CD4-positive, alpha-beta memory T cell (primary cell): Measurements from ENCODE around the gene IQCM. TPM values are rescaled to one million over a fixed set of nuclear protein-coding genes. Genes with fewer than 3 reads are reported as not detected.

ENCODE experiments used
- CTCF ChIA-PET: fragments of 350-600 bp; sonication (Branson Sonifier 250); formaldehyde crosslinking; loops from one replicate; lab custom pipeline; 2021; ENCODE audit warnings: inconsistent platforms; ENCODE audit not compliant: partially characterized antibody; lab: Charles Lee
- POLR2A ChIA-PET: fragments of 350-600 bp; sonication (Branson Sonifier 250); formaldehyde crosslinking; loops from one replicate; lab custom pipeline; 2021; ENCODE audit not compliant: partially characterized antibody; lab: Charles Lee
- DNase-seq, 5 donors: peaks; one replicate each; pipeline versions ENCODE4 v3.0.0 to v3.0.0-alpha.2; 2020 to 2022; ENCODE audit warnings: mixed read lengths in 1 of 5
- H3K27ac ChIP-seq: one replicate; pipeline ENCODE4 v1.7.0; 2013; ENCODE audit warnings: low read depth, low read length
- H3K27me3 ChIP-seq: 2 replicates; pipeline ENCODE4 v1.7.0; 2013; ENCODE audit warnings: mild to moderate bottlenecking, low read length, moderate library complexity; ENCODE audit not compliant: insufficient read depth
- H3K36me3 ChIP-seq: 2 replicates; pipeline ENCODE4 v1.7.0; 2013; ENCODE audit warnings: mild to moderate bottlenecking, low read length, moderate library complexity; ENCODE audit not compliant: insufficient read depth
- H3K4me1 ChIP-seq: 2 replicates; pipeline ENCODE4 v1.7.0; 2013; ENCODE audit warnings: mild to moderate bottlenecking, low read length, moderate library complexity; ENCODE audit not compliant: insufficient read depth
- H3K4me3 ChIP-seq, 2 donors: one replicate each; pipeline ENCODE4 v1.7.0; 2013; ENCODE audit warnings: low read length in 2 of 2, mild to moderate bottlenecking in 1 of 2
- H3K9me3 ChIP-seq, 2 donors: one replicate each; pipeline ENCODE4 v1.7.0; 2013; ENCODE audit warnings: low read length in 2 of 2, control low read depth in 1 of 2; ENCODE audit not compliant: control insufficient read depth in 1 of 2
- H3K27ac Mint-ChIP-seq, 7 donors: one replicate each; pipeline ENCODE4 v1.8.0; 2020 to 2021; ENCODE audit warnings: mixed read lengths in 7 of 7, mild to moderate bottlenecking in 6 of 7, inconsistent platforms in 3 of 7, moderate library complexity in 3 of 7
- H3K27me3 Mint-ChIP-seq, 2 donors: one replicate each; pipeline ENCODE4 v1.8.0; 2020 to 2021; ENCODE audit warnings: mixed read lengths in 2 of 2
- H3K36me3 Mint-ChIP-seq, 2 donors: one replicate each; pipeline ENCODE4 v1.8.0; 2020 to 2021; ENCODE audit warnings: mixed read lengths in 2 of 2, inconsistent platforms in 1 of 2, mild to moderate bottlenecking in 1 of 2
- H3K4me1 Mint-ChIP-seq, 4 donors: one replicate each; pipeline ENCODE4 v1.8.0; 2020 to 2021; ENCODE audit warnings: mixed read lengths in 4 of 4, mild to moderate bottlenecking in 1 of 4
- H3K4me3 Mint-ChIP-seq, 8 donors: one replicate each; pipeline ENCODE4 v1.8.0; 2020 to 2021; ENCODE audit warnings: mixed read lengths in 8 of 8, mild to moderate bottlenecking in 7 of 8, moderate library complexity in 6 of 8, inconsistent platforms in 3 of 8
- H3K9me3 Mint-ChIP-seq, 8 donors: one replicate each; pipeline ENCODE4 v1.8.0; 2020 to 2021; ENCODE audit warnings: mixed read lengths in 8 of 8, mild to moderate bottlenecking in 5 of 8, inconsistent platforms in 3 of 8, moderate library complexity in 1 of 8
- intact Hi-C: fragments of 100-400 bp; cut with micrococcal nuclease; formaldehyde crosslinking; loops from one replicate; pipeline ENCODE4 v1.15.1; 2023
- polyA plus RNA-seq, 2 donors: library from polyadenylated mRNA; unstranded; fragments of 300-500 nt; fragmentation: Illumina TruSeq; gene quantifications; one replicate each; pipeline ENCODE4 v1.2.3, GENCODE V29; 2021
- total RNA-seq, 2 experiments: library from RNA; stranded (reverse); gene quantifications; one replicate each; pipeline ENCODE4 v1.2.3, GENCODE V29; 2021

The IQCM gene
- total and polyA plus RNA-seq, 4 experiments from 2014 or later, result not detected

DNA sequence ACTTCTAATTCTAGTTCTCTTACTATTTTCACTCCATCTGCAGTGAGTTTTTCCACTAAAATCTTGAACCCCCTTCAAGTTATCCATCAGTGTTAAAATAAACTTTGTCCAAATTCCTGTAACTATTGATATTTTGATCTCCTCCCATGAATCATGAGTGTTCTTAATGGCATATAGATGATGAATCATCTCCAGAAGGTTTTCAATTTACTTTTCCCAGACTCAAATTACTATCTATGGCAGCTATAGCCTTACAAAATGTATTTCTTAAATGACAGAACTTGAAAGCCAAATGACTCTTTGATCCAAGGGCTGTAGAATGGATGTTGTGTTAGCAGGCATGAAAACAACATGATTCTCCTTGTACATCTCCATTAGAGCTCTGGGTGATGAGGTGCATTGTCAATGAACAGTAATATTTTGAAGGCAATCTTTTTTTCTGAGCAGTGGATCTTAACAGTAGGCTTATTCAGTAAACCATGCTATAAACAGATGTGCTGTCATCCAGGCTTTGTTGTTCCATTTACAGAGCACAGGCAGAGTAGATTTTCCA is 16.1 kb upstream of the IQCM start:
- Histone ChIP-seq H3K27me3 (no peaks in the 10 kb centered on the region), H3K9me3 (no peaks in the 10 kb centered on the region), H3K4me1 (no peaks in the 10 kb centered on the region), H3K36me3 (no peaks in the 10 kb centered on the region), H3K4me3 (no peak overlapping the region), H3K27ac (no peak overlapping the region)
- Mint-ChIP-seq H3K4me1 (no peaks in the 10 kb centered on the region), H3K4me3 (no peak overlapping the region), H3K27ac (no peak overlapping the region), H3K27me3 (peaks cover 0 to 1% of the 10 kb centered on the region in 2 donors), H3K36me3 (no peaks in the 10 kb centered on the region), H3K9me3 (peaks cover 0 to 4% (median 0%) of the 10 kb centered on the region in 8 donors)
- POLR2A ChIA-PET, result no interaction called here
- intact Hi-C loops, result no loop called here
- CTCF ChIA-PET, result no interaction called here
- DNase-seq, result no peak

DNA sequence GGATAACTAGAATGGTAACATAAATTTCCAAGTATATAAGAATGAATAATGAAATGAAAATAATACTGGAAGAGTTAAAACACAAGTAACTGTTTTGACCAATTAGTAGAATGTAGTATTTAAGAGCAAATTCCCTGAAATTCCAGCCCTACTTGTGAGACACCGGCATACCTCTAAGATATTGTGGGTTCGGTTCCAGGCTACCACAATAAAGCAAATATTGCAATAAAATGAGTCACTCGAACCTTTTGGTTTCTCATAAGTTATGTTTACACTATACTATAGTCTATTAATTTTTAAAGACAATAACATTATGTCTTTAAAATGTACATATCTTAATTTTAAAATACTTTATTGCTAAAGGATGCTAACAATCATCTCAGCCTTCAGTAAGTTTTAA is 15.2 kb upstream of the IQCM start:
- no peak overlapping the region for H3K27ac Mint-ChIP-seq
- no peak for DNase-seq
- Histone ChIP-seq H3K36me3 (no peaks in the 10 kb centered on the region), H3K4me1 (no peaks in the 10 kb centered on the region), H3K4me3 (no peak overlapping the region), H3K27ac (no peak overlapping the region), H3K27me3 (no peaks in the 10 kb centered on the region), H3K9me3 (no peaks in the 10 kb centered on the region)
- peaks cover 0 to 4% (median 0%) of the 10 kb centered on the region in 8 donors for H3K9me3 Mint-ChIP-seq
- POLR2A ChIA-PET, result no interaction called here
- H3K36me3 Mint-ChIP-seq, result no peaks in the 10 kb centered on the region
- H3K4me3 Mint-ChIP-seq, result no peak overlapping the region
- H3K4me1 Mint-ChIP-seq, result no peaks in the 10 kb centered on the region
- intact Hi-C loops, result no loop called here
- CTCF ChIA-PET, result no interaction called here
- H3K27me3 Mint-ChIP-seq, result no peaks in the 10 kb centered on the region

DNA sequence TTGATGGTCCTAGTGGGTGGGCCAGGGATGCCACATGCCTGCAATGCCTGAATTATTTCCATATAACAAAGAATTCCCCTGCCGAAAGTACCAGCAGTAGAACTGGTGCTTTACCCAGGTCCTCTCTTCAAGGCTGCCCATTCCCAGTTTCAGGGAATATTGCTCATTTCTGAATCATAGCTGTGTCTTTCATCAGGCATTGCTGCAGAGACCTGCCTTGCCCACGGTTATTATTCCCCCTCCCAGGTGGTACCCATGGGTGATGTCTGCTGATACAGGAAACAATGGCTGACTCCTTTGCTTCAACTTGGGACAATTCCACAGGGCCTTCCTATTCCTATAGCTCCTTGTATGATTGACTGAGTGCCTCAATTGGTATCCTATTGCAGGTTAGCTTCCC is 9.7 kb upstream of the IQCM start:
- no peak overlapping the region for H3K27ac Mint-ChIP-seq
- H3K4me1 ChIP-seq, result no peaks in the 10 kb centered on the region
- no peak for DNase-seq
- no peaks in the 10 kb centered on the region for H3K36me3 Mint-ChIP-seq
- ChIA-PET CTCF (no interaction called here), POLR2A (no interaction called here)
- no peak overlapping the region for H3K4me3 Mint-ChIP-seq
- H3K4me1 Mint-ChIP-seq, result no peaks in the 10 kb centered on the region
- no peak overlapping the region for H3K4me3 ChIP-seq
- no peaks in the 10 kb centered on the region for H3K27me3 ChIP-seq
- H3K27me3 Mint-ChIP-seq, result no peaks in the 10 kb centered on the region
- H3K9me3 Mint-ChIP-seq, result peaks cover 0 to 3% (median 0%) of the 10 kb centered on the region in 8 donors
- H3K9me3 ChIP-seq, result no peaks in the 10 kb centered on the region
- H3K36me3 ChIP-seq, result no peaks in the 10 kb centered on the region
- no peak overlapping the region for H3K27ac ChIP-seq
- intact Hi-C loops, result no loop called here

DNA sequence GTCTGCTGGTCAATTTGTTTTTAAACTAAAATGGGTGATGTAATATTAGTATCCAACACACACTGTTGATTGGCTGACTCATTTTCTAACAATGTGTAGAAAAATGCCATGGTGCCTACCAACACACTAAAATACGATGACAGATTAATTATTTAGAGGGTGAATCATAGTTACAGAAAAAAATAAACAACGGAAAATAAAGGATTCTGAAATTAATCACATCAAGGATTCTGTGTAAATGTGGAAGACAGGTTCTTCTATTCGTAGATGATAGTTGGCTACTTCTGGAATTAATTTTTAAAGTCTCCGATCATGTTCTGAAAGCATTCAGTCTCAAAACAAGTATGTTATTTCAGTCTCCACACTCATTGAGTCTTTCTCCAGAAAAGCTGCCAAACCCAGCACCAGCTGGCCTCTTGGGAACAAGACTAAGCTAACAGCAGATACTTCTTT is 8.2 kb upstream of the IQCM start:
- H3K9me3 ChIP-seq, result no peaks in the 10 kb centered on the region
- Mint-ChIP-seq H3K36me3 (no peaks in the 10 kb centered on the region), H3K9me3 (peaks cover 0 to 3% (median 0%) of the 10 kb centered on the region in 8 donors), H3K27me3 (no peaks in the 10 kb centered on the region), H3K4me3 (no peak overlapping the region), H3K27ac (no peak overlapping the region), H3K4me1 (no peaks in the 10 kb centered on the region)
- no peak overlapping the region for H3K4me3 ChIP-seq
- no peaks in the 10 kb centered on the region for H3K27me3 ChIP-seq
- no peak overlapping the region for H3K27ac ChIP-seq
- intact Hi-C loops, result no loop called here
- no peak for DNase-seq
- no peaks in the 10 kb centered on the region for H3K4me1 ChIP-seq
- no peaks in the 10 kb centered on the region for H3K36me3 ChIP-seq
- ChIA-PET POLR2A (no interaction called here), CTCF (no interaction called here)

DNA sequence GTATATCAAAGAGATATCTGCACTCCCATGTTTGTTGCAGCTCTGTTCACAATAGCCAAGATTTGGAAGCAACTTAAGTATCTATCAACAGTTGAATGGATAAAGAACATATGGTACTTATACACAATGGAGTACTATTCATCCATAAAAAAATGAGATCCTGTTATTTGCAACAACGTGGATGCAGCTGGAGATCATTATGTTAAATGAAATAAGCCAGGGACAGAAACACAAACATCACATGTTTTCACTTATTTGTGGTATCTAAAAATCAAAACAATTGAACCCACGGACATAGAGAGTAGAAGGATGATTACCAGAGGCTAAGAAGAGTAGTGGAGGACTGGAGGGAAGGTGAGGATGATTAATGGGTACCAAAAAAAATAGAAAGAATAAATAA is 14.2 kb downstream of the IQCM start:
- no peak for DNase-seq
- no peaks in the 10 kb centered on the region for H3K4me1 Mint-ChIP-seq
- H3K27ac ChIP-seq, result no peak overlapping the region
- no peaks in the 10 kb centered on the region for H3K27me3 Mint-ChIP-seq
- CTCF ChIA-PET, result no interaction called here
- H3K9me3 Mint-ChIP-seq, result peaks cover 0 to 8% (median 4%) of the 10 kb centered on the region in 8 donors
- H3K4me3 Mint-ChIP-seq, result no peak overlapping the region
- H3K27me3 ChIP-seq, result no peaks in the 10 kb centered on the region
- no peaks in the 10 kb centered on the region for H3K36me3 Mint-ChIP-seq
- POLR2A ChIA-PET, result no interaction called here
- intact Hi-C loops, result no loop called here
- H3K36me3 ChIP-seq, result no peaks in the 10 kb centered on the region
- H3K27ac Mint-ChIP-seq, result no peak overlapping the region
- no peaks in the 10 kb centered on the region for H3K9me3 ChIP-seq
- no peaks in the 10 kb centered on the region for H3K4me1 ChIP-seq
- H3K4me3 ChIP-seq, result no peak overlapping the region

DNA sequence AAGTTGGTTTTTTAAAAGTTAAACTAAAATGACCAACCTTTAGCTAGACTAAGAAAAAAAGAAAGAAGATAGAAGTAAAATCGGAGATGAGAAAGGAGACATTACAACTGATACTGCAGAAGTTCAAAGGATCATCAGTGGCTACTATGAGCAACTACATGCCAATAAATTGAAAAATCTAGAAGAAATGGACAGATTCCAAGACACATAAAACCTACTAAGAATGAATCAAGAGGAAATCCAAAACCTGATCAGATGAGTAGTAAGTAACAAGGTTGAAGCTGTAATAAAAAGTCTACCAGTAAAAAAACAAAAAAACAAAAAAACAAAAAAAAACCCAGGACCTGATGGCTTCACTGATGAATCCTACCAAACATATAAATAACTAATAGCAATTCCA is 16.1 kb downstream of the IQCM start:
- H3K9me3 Mint-ChIP-seq, result peaks cover 0 to 9% (median 4%) of the 10 kb centered on the region in 8 donors
- H3K27me3 ChIP-seq, result no peaks in the 10 kb centered on the region
- no peak overlapping the region for H3K27ac Mint-ChIP-seq
- CTCF ChIA-PET, result no interaction called here
- H3K4me3 ChIP-seq, result no peak overlapping the region
- no peak for DNase-seq
- POLR2A ChIA-PET, result no interaction called here
- no peaks in the 10 kb centered on the region for H3K36me3 Mint-ChIP-seq
- H3K4me3 Mint-ChIP-seq, result no peak overlapping the region
- no peaks in the 10 kb centered on the region for H3K4me1 Mint-ChIP-seq
- no peaks in the 10 kb centered on the region for H3K9me3 ChIP-seq
- H3K4me1 ChIP-seq, result no peaks in the 10 kb centered on the region
- H3K27me3 Mint-ChIP-seq, result no peaks in the 10 kb centered on the region
- H3K27ac ChIP-seq, result no peak overlapping the region
- no peaks in the 10 kb centered on the region for H3K36me3 ChIP-seq
- intact Hi-C loops, result no loop called here

DNA sequence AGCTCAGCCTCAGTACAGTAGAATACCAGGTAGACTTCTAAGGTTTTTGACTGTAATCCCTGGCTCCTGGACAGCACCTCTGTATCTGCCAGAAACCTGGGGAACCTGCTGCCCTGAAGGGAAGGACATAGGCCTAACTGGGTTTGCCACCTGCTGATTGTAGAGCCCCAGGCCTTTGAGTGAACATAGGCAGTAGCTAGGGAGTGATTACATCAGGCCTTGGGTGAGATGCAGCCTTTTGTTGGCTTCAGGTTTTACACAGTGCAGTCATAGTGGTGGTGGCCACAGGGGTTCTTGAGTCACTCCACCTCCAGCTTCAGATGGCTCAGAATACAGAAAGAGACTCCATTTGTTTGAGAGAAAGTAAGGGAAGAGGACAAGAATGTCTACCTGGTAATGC is 19.3 kb downstream of the IQCM start:
- Histone ChIP-seq H3K4me1 (no peaks in the 10 kb centered on the region), H3K36me3 (no peaks in the 10 kb centered on the region), H3K4me3 (no peak overlapping the region), H3K27ac (no peak overlapping the region), H3K9me3 (no peaks in the 10 kb centered on the region), H3K27me3 (no peaks in the 10 kb centered on the region)
- Mint-ChIP-seq H3K36me3 (no peaks in the 10 kb centered on the region), H3K27ac (no peak overlapping the region), H3K4me1 (no peaks in the 10 kb centered on the region), H3K9me3 (peaks cover 0 to 12% (median 2%) of the 10 kb centered on the region in 8 donors), H3K27me3 (no peaks in the 10 kb centered on the region), H3K4me3 (no peak overlapping the region)
- CTCF ChIA-PET, result no interaction called here
- intact Hi-C loops, result no loop called here
- no peak for DNase-seq
- POLR2A ChIA-PET, result no interaction called here

DNA sequence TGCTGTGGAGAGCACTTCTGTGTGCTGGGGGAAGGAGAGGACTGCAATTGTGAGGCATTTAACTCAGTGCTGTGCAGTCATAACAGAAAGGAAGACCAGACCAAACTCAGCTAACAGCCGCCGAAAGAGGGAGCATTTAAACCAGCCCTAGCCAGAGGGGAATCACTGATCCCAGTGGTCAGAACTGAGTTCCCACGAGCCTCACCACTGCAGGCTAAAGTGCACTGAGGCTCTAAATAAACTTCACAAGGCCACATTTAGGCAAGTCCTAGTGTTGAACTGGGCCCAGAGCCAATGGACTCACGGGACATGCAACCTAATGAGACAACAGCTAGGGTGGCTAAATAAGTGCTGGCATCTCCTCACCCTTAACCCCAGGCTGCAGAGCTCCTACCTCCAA is 20.4 kb downstream of the IQCM start:
- intact Hi-C loops, result no loop called here
- no peaks in the 10 kb centered on the region for H3K9me3 ChIP-seq
- Mint-ChIP-seq H3K27me3 (no peaks in the 10 kb centered on the region), H3K9me3 (peaks cover 0 to 12% (median 0%) of the 10 kb centered on the region in 8 donors), H3K4me3 (no peak overlapping the region), H3K4me1 (no peaks in the 10 kb centered on the region), H3K36me3 (no peaks in the 10 kb centered on the region), H3K27ac (no peak overlapping the region)
- ChIA-PET CTCF (no interaction called here), POLR2A (no interaction called here)
- no peak overlapping the region for H3K4me3 ChIP-seq
- H3K27me3 ChIP-seq, result no peaks in the 10 kb centered on the region
- no peak overlapping the region for H3K27ac ChIP-seq
- H3K4me1 ChIP-seq, result no peaks in the 10 kb centered on the region
- H3K36me3 ChIP-seq, result no peaks in the 10 kb centered on the region
- no peak for DNase-seq
